SU-DHL-6 (cell line): ENCODE results near the gene HIVEP3.

Experiments
- CTCF ChIP-seq: fragments of 200-600 bp; sonication (generic); IDR thresholded peaks from one replicate; pipeline ENCODE4 v1.5.1; 2017; ENCODE audit warnings: antibody characterized with exemption, mild to moderate bottlenecking, low read length, moderate library complexity; ENCODE audit not compliant: insufficient read depth, poor library complexity, severe bottlenecking
- EZH2phosphoT487 ChIP-seq: fragments of 200-600 bp; sonication (generic), shearing (Covaris generic); conservative IDR thresholded peaks from 2 replicates; pipeline ENCODE4 v1.6.1; 2018; ENCODE audit warnings: mild to moderate bottlenecking, antibody characterized with exemption, low read length, moderate library complexity, mixed read lengths

GRCh38 chr1:41586230-41586629, 332.5 kb downstream of the HIVEP3 start:
- TF ChIP-seq CTCF (no peak), EZH2phosphoT487 (no peak)
